ENCODE measurements around the gene ZDHHC11. TPM values are rescaled to one million over a fixed set of nuclear protein-coding genes. Genes with fewer than 3 reads are reported as not detected.

ZDHHC11 gene, protein sequence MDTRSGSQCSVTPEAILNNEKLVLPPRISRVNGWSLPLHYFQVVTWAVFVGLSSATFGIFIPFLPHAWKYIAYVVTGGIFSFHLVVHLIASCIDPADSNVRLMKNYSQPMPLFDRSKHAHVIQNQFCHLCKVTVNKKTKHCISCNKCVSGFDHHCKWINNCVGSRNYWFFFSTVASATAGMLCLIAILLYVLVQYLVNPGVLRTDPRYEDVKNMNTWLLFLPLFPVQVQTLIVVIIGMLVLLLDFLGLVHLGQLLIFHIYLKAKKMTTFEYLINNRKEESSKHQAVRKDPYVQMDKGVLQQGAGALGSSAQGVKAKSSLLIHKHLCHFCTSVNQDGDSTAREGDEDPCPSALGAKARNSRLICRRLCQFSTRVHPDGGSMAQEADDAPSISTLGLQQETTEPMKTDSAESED
- 18.6 TPM for polyA plus RNA-seq (2013, experiment 1 of 4)
- 17.1 TPM for polyA plus RNA-seq (2013, experiment 2 of 4)
- polyA plus RNA-seq (2013, experiment 3 of 4): 11.7 TPM
- polyA plus RNA-seq (2013, experiment 4 of 4): 13.5 TPM

DNA sequence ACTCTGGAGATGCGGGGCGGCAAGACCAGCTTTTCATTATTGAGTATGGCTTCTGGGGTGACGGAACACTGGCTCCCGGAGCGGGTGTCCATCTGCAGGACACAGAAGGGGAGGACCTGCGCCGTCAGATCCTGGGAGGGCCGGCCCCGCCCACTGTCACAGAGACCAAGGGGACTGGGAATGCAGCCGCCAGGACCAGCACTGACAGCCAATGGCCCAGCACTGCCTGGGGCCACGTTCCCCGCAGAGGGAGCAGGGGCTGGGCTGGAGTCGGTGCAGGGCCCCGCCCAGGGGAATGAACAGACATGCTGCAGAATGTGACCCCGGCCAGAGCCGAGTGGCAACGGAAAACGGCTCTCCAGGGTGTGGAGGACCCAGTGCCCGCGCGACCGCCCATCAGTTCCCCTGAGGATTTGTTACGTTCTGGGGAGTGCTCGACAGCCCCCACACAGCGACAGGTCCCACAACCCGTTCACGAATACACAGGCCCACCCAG, at the start of gene ZDHHC11:
TSS of gene ZDHHC11 (minus strand) at position 476 of the 496 bp plus-strand sequence. CDS start at position 92, 384 bp downstream.
- H3K27ac ChIP-seq (ENCODE audit: insufficient read depth, low read depth, low read length, poor library complexity, severe bottlenecking): no peak within 1 kb of the TSS
- no peak within 1 kb of the TSS for H3K4me3 ChIP-seq (ENCODE audit: insufficient read depth, low read depth, low read length)
- no peaks in the 10 kb centered on the region for H3K9me3 ChIP-seq (ENCODE audit: control insufficient read depth, low read length)
- H3K4me1 ChIP-seq (ENCODE audit: control insufficient read depth, insufficient read depth, low read length): peaks cover 20% of the 10 kb centered on the region
- 74 to 76% methylated on average over 27 of the region's 27 CpGs for WGBS, 2 experiments
- H3K27me3 ChIP-seq (ENCODE audit: control insufficient read depth, insufficient read depth, low read length, poor library complexity, severe bottlenecking): no peaks in the 10 kb centered on the region
- no peaks in the 10 kb centered on the region for H3K36me3 ChIP-seq (ENCODE audit: control insufficient read depth, insufficient read depth, low read length)

DNA sequence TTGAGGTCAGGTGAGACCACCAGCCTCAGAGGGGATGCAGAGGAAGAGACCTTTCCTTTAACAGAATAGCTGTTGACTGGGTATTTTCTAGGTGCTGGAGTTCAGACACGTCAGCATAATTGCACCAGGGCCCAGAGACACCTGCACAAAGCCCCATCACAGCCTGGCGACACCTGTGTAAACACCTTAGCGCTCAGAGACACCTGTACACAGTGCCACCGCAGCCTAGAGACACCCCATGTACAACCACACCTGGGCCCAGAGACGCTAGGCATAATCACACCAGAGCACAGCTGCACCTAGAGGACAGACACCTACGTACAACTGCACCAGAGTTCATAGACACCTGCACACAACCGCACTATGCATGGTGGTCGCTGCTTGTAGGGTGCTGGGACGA, 42.9 kb upstream of the ZDHHC11 start:
- H3K4me1 ChIP-seq (ENCODE audit: control insufficient read depth, insufficient read depth, low read length): peaks cover 19% of the 10 kb centered on the region
- no peak overlapping the region for H3K27ac ChIP-seq (ENCODE audit: insufficient read depth, low read depth, low read length, poor library complexity, severe bottlenecking)
- H3K4me3 ChIP-seq (ENCODE audit: insufficient read depth, low read depth, low read length): peak overlapping the region; percentile 94
- no peaks in the 10 kb centered on the region for H3K27me3 ChIP-seq (ENCODE audit: control insufficient read depth, insufficient read depth, low read length, poor library complexity, severe bottlenecking)
- WGBS, 2 experiments: 88 to 90% methylated on average over 9 of the region's 9 CpGs
- H3K36me3 ChIP-seq (ENCODE audit: control insufficient read depth, insufficient read depth, low read length): peaks cover 27% of the 10 kb centered on the region
- H3K9me3 ChIP-seq (ENCODE audit: control insufficient read depth, low read length): no peaks in the 10 kb centered on the region

DNA sequence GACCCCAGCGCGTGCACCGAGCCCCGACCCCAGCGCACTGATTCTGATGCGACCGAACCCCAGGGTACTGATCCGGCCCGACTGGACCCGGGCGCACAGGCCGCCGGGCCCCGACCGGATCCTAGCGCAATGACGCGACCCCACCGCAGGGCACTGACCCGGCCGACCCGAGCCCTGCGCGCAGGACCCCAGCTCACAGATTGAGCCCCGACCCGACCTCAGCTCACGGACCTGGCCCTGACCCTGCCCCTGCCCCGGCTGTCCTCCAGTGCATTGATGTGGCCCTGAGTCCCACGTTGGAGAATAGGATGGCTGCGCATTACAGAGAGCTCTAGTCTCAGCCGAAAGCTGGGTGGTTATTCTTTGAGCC, 42.3 kb upstream of the ZDHHC11 start:
- H3K27me3 ChIP-seq (ENCODE audit: control insufficient read depth, insufficient read depth, low read length, poor library complexity, severe bottlenecking): no peaks in the 10 kb centered on the region
- H3K9me3 ChIP-seq (ENCODE audit: control insufficient read depth, low read length): no peaks in the 10 kb centered on the region
- H3K27ac ChIP-seq (ENCODE audit: insufficient read depth, low read depth, low read length, poor library complexity, severe bottlenecking): no peak overlapping the region
- 1 to 2% methylated on average over 31 of the region's 31 CpGs for WGBS, 2 experiments
- H3K4me3 ChIP-seq (ENCODE audit: insufficient read depth, low read depth, low read length): peak overlapping the region; percentile 94
- peaks cover 19% of the 10 kb centered on the region for H3K4me1 ChIP-seq (ENCODE audit: control insufficient read depth, insufficient read depth, low read length)
- peaks cover 33% of the 10 kb centered on the region for H3K36me3 ChIP-seq (ENCODE audit: control insufficient read depth, insufficient read depth, low read length)

DNA sequence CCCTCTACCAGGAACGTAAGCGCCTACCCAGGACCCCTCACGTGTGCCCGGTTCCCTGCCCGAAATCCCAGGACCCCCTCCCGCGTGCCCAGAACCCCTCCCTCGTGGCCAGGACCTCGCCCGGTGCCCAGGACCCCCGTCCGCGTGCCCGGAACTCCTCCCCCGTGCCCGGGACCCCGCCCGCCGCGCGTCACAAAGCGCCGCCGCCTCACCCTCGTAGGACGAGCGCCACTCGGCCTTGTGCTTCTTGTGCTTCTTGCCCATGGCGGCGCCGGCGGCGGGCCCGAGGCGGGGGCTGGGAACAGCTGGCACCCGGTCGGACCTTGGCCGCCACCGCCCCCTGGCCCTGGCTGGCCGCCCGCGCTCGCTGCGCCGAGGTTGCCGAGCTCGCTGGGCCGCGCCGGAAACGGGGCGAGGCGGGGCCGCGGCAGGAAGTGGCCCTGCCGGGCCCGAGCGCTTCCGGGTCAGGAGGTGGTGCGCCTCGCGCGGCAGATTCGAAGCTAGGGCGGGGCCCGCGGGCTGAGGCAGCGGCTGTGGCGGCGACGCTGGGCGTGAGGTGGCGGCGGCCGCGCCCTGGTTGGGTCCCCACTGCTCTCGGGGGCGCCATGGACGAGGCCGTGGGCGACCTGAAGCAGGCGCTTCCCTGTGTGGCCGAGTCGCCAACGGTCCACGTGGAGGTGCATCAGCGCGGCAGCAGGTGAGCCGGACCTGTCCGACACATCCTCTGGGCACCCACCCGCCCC, 41.8 kb upstream of the ZDHHC11 start, which contains the start of the genes BRD9 and TRIP13:
TSS of gene BRD9 (minus strand) at position 408 of the 743 bp plus-strand sequence. CDS start at position 264, 144 bp downstream.
TSS of gene TRIP13 (plus strand) at position 491 of the 743 bp plus-strand sequence. CDS start at position 606, 115 bp downstream.
- peaks cover 19% of the 10 kb centered on the region for H3K4me1 ChIP-seq (ENCODE audit: control insufficient read depth, insufficient read depth, low read length)
- no peaks in the 10 kb centered on the region for H3K9me3 ChIP-seq (ENCODE audit: control insufficient read depth, low read length)
- peaks cover 39% of the 10 kb centered on the region for H3K36me3 ChIP-seq (ENCODE audit: control insufficient read depth, insufficient read depth, low read length)
- H3K4me3 ChIP-seq (ENCODE audit: insufficient read depth, low read depth, low read length): peak within 1 kb of the TSS; percentile 94
- peak within 1 kb of the TSS; percentile 87 for H3K27ac ChIP-seq (ENCODE audit: insufficient read depth, low read depth, low read length, poor library complexity, severe bottlenecking)
- 0% methylated on average over 91 of the region's 91 CpGs for WGBS, 2 experiments
- no peaks in the 10 kb centered on the region for H3K27me3 ChIP-seq (ENCODE audit: control insufficient read depth, insufficient read depth, low read length, poor library complexity, severe bottlenecking)

DNA sequence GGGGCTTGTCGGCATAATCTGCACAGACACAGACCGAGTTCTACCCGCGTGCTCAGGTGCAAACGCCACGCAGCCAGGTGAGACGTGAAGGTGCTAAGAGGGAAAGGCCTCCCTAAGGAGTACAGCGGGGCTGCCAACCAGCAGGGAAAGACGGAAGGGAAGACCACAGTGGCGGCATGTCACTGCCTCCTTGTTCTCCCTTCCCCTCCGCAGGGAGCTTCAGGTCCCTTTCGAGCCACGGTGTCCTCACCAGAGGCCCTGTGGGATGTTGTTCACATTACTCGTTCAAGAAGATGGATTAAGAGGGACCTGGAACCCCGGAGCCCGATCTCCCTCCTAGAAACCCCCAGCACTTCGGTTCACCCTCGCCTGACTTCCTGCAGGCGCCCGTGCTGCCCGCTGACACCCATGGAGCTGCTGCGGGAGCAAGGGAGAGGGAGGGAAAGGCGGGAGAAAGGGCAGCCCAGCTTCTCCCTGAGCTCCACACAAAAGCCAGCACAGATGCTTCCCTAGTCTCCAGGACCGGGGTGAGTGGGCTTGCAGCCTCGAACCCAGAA, 41.1 kb upstream of the ZDHHC11 start:
- no peaks in the 10 kb centered on the region for H3K9me3 ChIP-seq (ENCODE audit: control insufficient read depth, low read length)
- peaks cover 19% of the 10 kb centered on the region for H3K4me1 ChIP-seq (ENCODE audit: control insufficient read depth, insufficient read depth, low read length)
- H3K36me3 ChIP-seq (ENCODE audit: control insufficient read depth, insufficient read depth, low read length): peaks cover 44% of the 10 kb centered on the region
- H3K27me3 ChIP-seq (ENCODE audit: control insufficient read depth, insufficient read depth, low read length, poor library complexity, severe bottlenecking): no peaks in the 10 kb centered on the region
- peak overlapping the region; percentile 87 for H3K27ac ChIP-seq (ENCODE audit: insufficient read depth, low read depth, low read length, poor library complexity, severe bottlenecking)
- WGBS, 2 experiments: 5 to 8% methylated on average over 25 of the region's 25 CpGs
- H3K4me3 ChIP-seq (ENCODE audit: insufficient read depth, low read depth, low read length): peak overlapping the region; percentile 94

DNA sequence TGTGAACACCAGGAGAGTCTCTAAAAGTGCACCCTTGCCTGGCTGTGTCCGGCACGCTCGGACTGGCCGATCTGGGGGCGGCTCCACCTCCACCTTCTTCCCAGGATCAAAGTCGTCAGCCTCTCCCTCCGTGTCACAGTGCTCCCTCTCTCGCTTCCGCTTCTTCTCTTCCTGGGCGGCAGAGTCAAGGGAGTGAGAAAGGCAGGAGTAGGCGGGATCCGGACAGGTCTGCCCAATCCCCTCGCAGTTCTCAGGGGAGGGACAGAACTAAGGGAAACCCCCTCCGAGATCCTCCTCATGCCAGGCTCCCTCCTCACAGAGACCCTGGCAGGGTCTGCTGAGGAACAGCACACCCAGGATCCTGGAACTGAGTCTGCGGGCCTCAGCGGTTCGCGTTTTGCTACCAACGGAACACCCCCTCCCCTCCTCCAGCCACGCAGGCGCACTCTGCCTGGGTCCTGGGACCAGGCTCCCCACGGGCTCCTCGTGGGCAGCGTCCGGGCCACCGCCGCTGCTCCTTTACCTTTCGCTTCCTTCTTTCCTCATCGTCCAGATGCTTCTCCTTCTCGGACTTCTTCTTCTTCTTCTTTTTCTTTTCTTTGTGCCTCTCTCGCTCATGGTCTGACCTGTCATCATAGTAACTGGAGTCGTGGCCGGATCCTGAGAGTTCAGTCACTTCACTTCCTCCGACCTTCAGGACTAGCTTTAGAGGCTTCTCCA, 40.5 kb upstream of the ZDHHC11 start:
- 57 to 61% methylated on average over 34 of the region's 34 CpGs for WGBS, 2 experiments
- no peaks in the 10 kb centered on the region for H3K9me3 ChIP-seq (ENCODE audit: control insufficient read depth, low read length)
- H3K36me3 ChIP-seq (ENCODE audit: control insufficient read depth, insufficient read depth, low read length): peaks cover 47% of the 10 kb centered on the region
- peaks cover 19% of the 10 kb centered on the region for H3K4me1 ChIP-seq (ENCODE audit: control insufficient read depth, insufficient read depth, low read length)
- no peak overlapping the region for H3K27ac ChIP-seq (ENCODE audit: insufficient read depth, low read depth, low read length, poor library complexity, severe bottlenecking)
- H3K4me3 ChIP-seq (ENCODE audit: insufficient read depth, low read depth, low read length): peak overlapping the region; percentile 94
- H3K27me3 ChIP-seq (ENCODE audit: control insufficient read depth, insufficient read depth, low read length, poor library complexity, severe bottlenecking): no peaks in the 10 kb centered on the region

DNA sequence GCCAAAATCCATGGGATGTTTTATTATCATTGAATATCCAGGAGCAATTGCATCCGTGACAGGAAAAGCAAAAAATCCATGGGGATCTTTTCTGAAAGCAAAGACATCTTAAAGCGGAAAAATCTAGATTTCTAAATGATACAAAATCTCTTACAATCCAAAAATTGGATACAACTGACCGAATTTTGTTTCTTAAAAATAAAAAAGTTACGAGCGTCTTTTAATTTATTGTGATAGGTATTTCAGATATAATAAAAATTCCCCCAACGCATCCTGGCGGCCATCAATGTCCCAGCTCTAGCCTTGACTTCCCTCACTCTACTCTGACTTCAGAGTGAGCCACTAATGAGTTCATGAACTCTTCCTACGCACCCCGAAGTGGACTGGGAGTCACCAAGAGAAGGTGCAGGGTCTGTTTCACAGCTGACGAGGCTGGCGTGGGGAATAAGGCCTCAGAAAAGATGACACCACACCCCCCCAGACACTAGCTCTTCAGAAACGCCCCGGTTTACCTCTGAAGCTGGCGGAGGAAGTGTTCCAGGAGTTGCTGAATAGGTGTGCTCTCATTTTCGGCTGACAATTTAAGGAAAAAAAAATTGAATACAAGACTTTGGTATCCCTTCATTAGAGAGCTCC, 38.4 kb upstream of the ZDHHC11 start:
- Histone ChIP-seq H3K9me3 (ENCODE audit: control insufficient read depth, low read length) (no peaks in the 10 kb centered on the region), H3K27me3 (ENCODE audit: control insufficient read depth, insufficient read depth, low read length, poor library complexity, severe bottlenecking) (no peaks in the 10 kb centered on the region), H3K36me3 (ENCODE audit: control insufficient read depth, insufficient read depth, low read length) (peaks cover 57% of the 10 kb centered on the region), H3K4me3 (ENCODE audit: insufficient read depth, low read depth, low read length) (no peak overlapping the region), H3K4me1 (ENCODE audit: control insufficient read depth, insufficient read depth, low read length) (peaks cover 18% of the 10 kb centered on the region), H3K27ac (ENCODE audit: insufficient read depth, low read depth, low read length, poor library complexity, severe bottlenecking) (no peak overlapping the region)
- WGBS, 2 experiments: 95 to 96% methylated on average over 13 to 15 of the region's 15 CpGs

DNA sequence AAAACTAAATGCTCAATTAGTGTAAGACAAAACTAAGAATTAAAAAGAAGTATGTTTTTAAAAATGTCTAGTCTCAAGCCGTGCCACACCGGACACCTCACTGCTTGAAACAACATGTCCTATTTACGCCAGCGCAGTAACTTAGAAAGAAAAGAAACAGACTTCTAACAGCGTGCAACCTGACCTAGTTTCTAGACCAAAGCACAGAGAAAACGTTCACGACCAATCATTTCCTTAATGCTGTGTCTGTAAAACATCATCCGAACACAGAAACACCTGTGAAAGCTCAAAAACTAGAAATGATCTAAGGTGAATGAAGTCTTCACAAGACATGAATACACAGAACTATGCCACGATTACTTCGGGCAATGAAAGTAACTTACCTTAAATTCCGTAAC, 37.9 kb upstream of the ZDHHC11 start:
- H3K4me3 ChIP-seq (ENCODE audit: insufficient read depth, low read depth, low read length): no peak overlapping the region
- H3K4me1 ChIP-seq (ENCODE audit: control insufficient read depth, insufficient read depth, low read length): peaks cover 12% of the 10 kb centered on the region
- WGBS, 2 experiments: 97% methylated on average over 11 of the region's 11 CpGs
- no peak overlapping the region for H3K27ac ChIP-seq (ENCODE audit: insufficient read depth, low read depth, low read length, poor library complexity, severe bottlenecking)
- H3K9me3 ChIP-seq (ENCODE audit: control insufficient read depth, low read length): no peaks in the 10 kb centered on the region
- peaks cover 63% of the 10 kb centered on the region for H3K36me3 ChIP-seq (ENCODE audit: control insufficient read depth, insufficient read depth, low read length)
- no peaks in the 10 kb centered on the region for H3K27me3 ChIP-seq (ENCODE audit: control insufficient read depth, insufficient read depth, low read length, poor library complexity, severe bottlenecking)

DNA sequence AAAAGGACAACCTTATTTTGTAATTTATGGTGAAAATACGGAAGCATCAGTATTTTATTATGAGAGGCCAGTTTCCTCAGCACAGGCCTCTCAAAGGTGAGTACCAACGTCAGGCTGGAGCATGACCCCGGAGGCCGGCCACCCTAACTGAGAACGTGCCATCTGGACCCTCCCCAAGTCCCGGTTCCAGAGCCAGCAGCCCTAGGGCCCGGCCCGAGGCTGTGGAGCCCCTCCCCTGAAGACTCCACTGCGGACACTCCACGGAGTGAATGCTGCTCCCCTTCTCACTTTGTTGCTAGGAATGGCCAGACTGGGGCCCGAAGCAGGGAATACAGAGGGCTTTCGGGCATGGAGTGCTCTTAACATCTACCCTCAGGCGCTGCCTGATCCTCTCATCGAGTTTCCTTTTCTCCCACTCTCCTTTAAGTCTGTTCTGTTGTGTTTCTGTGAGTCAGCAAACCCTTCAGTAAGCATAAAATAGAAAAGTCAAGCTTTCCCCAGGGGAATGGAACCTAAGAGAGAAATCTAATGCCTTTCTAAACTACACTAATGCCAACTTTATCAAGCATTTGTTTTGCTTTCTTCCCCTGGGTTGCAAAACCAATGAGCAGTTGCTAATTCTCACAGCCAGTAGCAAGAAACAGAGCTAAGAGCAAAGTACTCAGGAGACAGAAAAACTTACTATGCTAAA, 37.3 kb upstream of the ZDHHC11 start:
- Histone ChIP-seq H3K27me3 (ENCODE audit: control insufficient read depth, insufficient read depth, low read length, poor library complexity, severe bottlenecking) (no peaks in the 10 kb centered on the region), H3K9me3 (ENCODE audit: control insufficient read depth, low read length) (no peaks in the 10 kb centered on the region), H3K4me3 (ENCODE audit: insufficient read depth, low read depth, low read length) (no peak overlapping the region), H3K27ac (ENCODE audit: insufficient read depth, low read depth, low read length, poor library complexity, severe bottlenecking) (no peak overlapping the region), H3K36me3 (ENCODE audit: control insufficient read depth, insufficient read depth, low read length) (peaks cover 68% of the 10 kb centered on the region), H3K4me1 (ENCODE audit: control insufficient read depth, insufficient read depth, low read length) (peaks cover 9% of the 10 kb centered on the region)
- WGBS, 2 experiments: 95 to 97% methylated on average over 14 of the region's 14 CpGs
